ENCODE measurements around the gene IL12RB1.
"Not testable (repeated sequence)": the region's sequence is repeated elsewhere in the genome, so short reads cannot be mapped to it uniquely, and the experiment has no call there.

The IL12RB1 gene

GRCh38 chr19:18109341-18109732 is 22.6 kb upstream of the IL12RB1 start:
- no peaks in the 10 kb centered on the region for H3K9me3 ChIP-seq (ENCODE audit: control insufficient read depth, low read length)
- H3K36me3 ChIP-seq (ENCODE audit: control insufficient read depth, insufficient read depth, low read length) = no peaks in the 10 kb centered on the region
- no peak overlapping the region for H3K4me3 ChIP-seq (ENCODE audit: low read length)
- peak overlapping the region; percentile 76 for H3K9ac ChIP-seq (ENCODE audit: low read length)
- H3K27me3 ChIP-seq (ENCODE audit: control insufficient read depth, insufficient read depth, low read length) = no peaks in the 10 kb centered on the region
- peaks cover 36% of the 10 kb centered on the region for H3K4me1 ChIP-seq (ENCODE audit: control insufficient read depth, insufficient read depth, low read length)

- Histone ChIP-seq H3K4me3 (ENCODE audit: low read length) (no peak overlapping the region), H3K27me3 (ENCODE audit: control insufficient read depth, insufficient read depth, low read length) (no peaks in the 10 kb centered on the region), H3K9ac (ENCODE audit: low read length) (peak overlapping the region; percentile 76), H3K36me3 (ENCODE audit: control insufficient read depth, insufficient read depth, low read length) (no peaks in the 10 kb centered on the region), H3K9me3 (ENCODE audit: control insufficient read depth, low read length) (no peaks in the 10 kb centered on the region), H3K4me1 (ENCODE audit: control insufficient read depth, insufficient read depth, low read length) (peaks cover 40% of the 10 kb centered on the region)
Observed at GRCh38 chr19:18108897-18109296, 22.2 kb upstream of the IL12RB1 start.

- Histone ChIP-seq H3K9me3 (ENCODE audit: control insufficient read depth, low read length) (no peaks in the 10 kb centered on the region), H3K36me3 (ENCODE audit: control insufficient read depth, insufficient read depth, low read length) (no peaks in the 10 kb centered on the region), H3K9ac (ENCODE audit: low read length) (no peak overlapping the region), H3K27me3 (ENCODE audit: control insufficient read depth, insufficient read depth, low read length) (no peaks in the 10 kb centered on the region), H3K4me1 (ENCODE audit: control insufficient read depth, insufficient read depth, low read length) (peaks cover 33% of the 10 kb centered on the region), H3K4me3 (ENCODE audit: low read length) (no peak overlapping the region)
Observed at GRCh38 chr19:18107235-18107634, 20.5 kb upstream of the IL12RB1 start.

GRCh38 chr19:18105259-18105658 is 18.5 kb upstream of the IL12RB1 start:
- not testable (repeated sequence) for H3K9me3 ChIP-seq (ENCODE audit: control insufficient read depth, low read length); H3K36me3 ChIP-seq (ENCODE audit: control insufficient read depth, insufficient read depth, low read length); H3K9ac ChIP-seq (ENCODE audit: low read length); H3K27me3 ChIP-seq (ENCODE audit: control insufficient read depth, insufficient read depth, low read length); H3K4me3 ChIP-seq (ENCODE audit: low read length)
- peaks cover 22% of the 10 kb centered on the region for H3K4me1 ChIP-seq (ENCODE audit: control insufficient read depth, insufficient read depth, low read length)

GRCh38 chr19:18104793-18105131 is 18.0 kb upstream of the IL12RB1 start:
- Histone ChIP-seq H3K36me3 (ENCODE audit: control insufficient read depth, insufficient read depth, low read length) (no peaks in the 10 kb centered on the region), H3K4me1 (ENCODE audit: control insufficient read depth, insufficient read depth, low read length) (peaks cover 20% of the 10 kb centered on the region), H3K9me3 (ENCODE audit: control insufficient read depth, low read length) (no peaks in the 10 kb centered on the region), H3K4me3 (ENCODE audit: low read length) (peak overlapping the region; percentile 46), H3K27me3 (ENCODE audit: control insufficient read depth, insufficient read depth, low read length) (peaks cover 1% of the 10 kb centered on the region), H3K9ac (ENCODE audit: low read length) (peak overlapping the region; percentile 61)

- Histone ChIP-seq H3K27me3 (ENCODE audit: control insufficient read depth, insufficient read depth, low read length) (peaks cover 18% of the 10 kb centered on the region), H3K4me3 (ENCODE audit: low read length) (no peak overlapping the region), H3K9me3 (ENCODE audit: control insufficient read depth, low read length) (no peaks in the 10 kb centered on the region), H3K4me1 (ENCODE audit: control insufficient read depth, insufficient read depth, low read length) (peaks cover 23% of the 10 kb centered on the region), H3K36me3 (ENCODE audit: control insufficient read depth, insufficient read depth, low read length) (no peaks in the 10 kb centered on the region), H3K9ac (ENCODE audit: low read length) (no peak overlapping the region)
Observed at GRCh38 chr19:18102916-18103542, 16.3 kb upstream of the IL12RB1 start.

- peaks cover 18% of the 10 kb centered on the region for H3K27me3 ChIP-seq (ENCODE audit: control insufficient read depth, insufficient read depth, low read length)
- no peaks in the 10 kb centered on the region for H3K36me3 ChIP-seq (ENCODE audit: control insufficient read depth, insufficient read depth, low read length)
- no peak overlapping the region for H3K4me3 ChIP-seq (ENCODE audit: low read length)
- peaks cover 27% of the 10 kb centered on the region for H3K4me1 ChIP-seq (ENCODE audit: control insufficient read depth, insufficient read depth, low read length)
- no peak overlapping the region for H3K9ac ChIP-seq (ENCODE audit: low read length)
- H3K9me3 ChIP-seq (ENCODE audit: control insufficient read depth, low read length) = no peaks in the 10 kb centered on the region
Observed at GRCh38 chr19:18101268-18101667, 14.5 kb upstream of the IL12RB1 start.

GRCh38 chr19:18100710-18101109 is 14.0 kb upstream of the IL12RB1 start:
- Histone ChIP-seq H3K27me3 (ENCODE audit: control insufficient read depth, insufficient read depth, low read length) (peaks cover 18% of the 10 kb centered on the region), H3K4me1 (ENCODE audit: control insufficient read depth, insufficient read depth, low read length) (peaks cover 27% of the 10 kb centered on the region), H3K9me3 (ENCODE audit: control insufficient read depth, low read length) (no peaks in the 10 kb centered on the region), H3K9ac (ENCODE audit: low read length) (no peak overlapping the region), H3K4me3 (ENCODE audit: low read length) (no peak overlapping the region), H3K36me3 (ENCODE audit: control insufficient read depth, insufficient read depth, low read length) (no peaks in the 10 kb centered on the region)

- Histone ChIP-seq H3K9me3 (ENCODE audit: control insufficient read depth, low read length) (no peaks in the 10 kb centered on the region), H3K27me3 (ENCODE audit: control insufficient read depth, insufficient read depth, low read length) (peaks cover 18% of the 10 kb centered on the region), H3K4me3 (ENCODE audit: low read length) (no peak overlapping the region), H3K36me3 (ENCODE audit: control insufficient read depth, insufficient read depth, low read length) (no peaks in the 10 kb centered on the region), H3K9ac (ENCODE audit: low read length) (no peak overlapping the region), H3K4me1 (ENCODE audit: control insufficient read depth, insufficient read depth, low read length) (peaks cover 23% of the 10 kb centered on the region)
Observed at GRCh38 chr19:18099623-18099995, 12.9 kb upstream of the IL12RB1 start.

GRCh38 chr19:18098891-18099622 is 12.3 kb upstream of the IL12RB1 start:
- H3K9ac ChIP-seq (ENCODE audit: low read length) = peak overlapping the region; percentile 48
- no peaks in the 10 kb centered on the region for H3K9me3 ChIP-seq (ENCODE audit: control insufficient read depth, low read length)
- H3K36me3 ChIP-seq (ENCODE audit: control insufficient read depth, insufficient read depth, low read length) = no peaks in the 10 kb centered on the region
- peaks cover 19% of the 10 kb centered on the region for H3K4me1 ChIP-seq (ENCODE audit: control insufficient read depth, insufficient read depth, low read length)
- H3K27me3 ChIP-seq (ENCODE audit: control insufficient read depth, insufficient read depth, low read length) = peaks cover 18% of the 10 kb centered on the region
- no peak overlapping the region for H3K4me3 ChIP-seq (ENCODE audit: low read length)

GRCh38 chr19:18097993-18098890 is 11.5 kb upstream of the IL12RB1 start:
- no peaks in the 10 kb centered on the region for H3K36me3 ChIP-seq (ENCODE audit: control insufficient read depth, insufficient read depth, low read length)
- H3K4me3 ChIP-seq (ENCODE audit: low read length) = no peak overlapping the region
- H3K4me1 ChIP-seq (ENCODE audit: control insufficient read depth, insufficient read depth, low read length) = peaks cover 18% of the 10 kb centered on the region
- peak overlapping the region; percentile 48 for H3K9ac ChIP-seq (ENCODE audit: low read length)
- no peaks in the 10 kb centered on the region for H3K9me3 ChIP-seq (ENCODE audit: control insufficient read depth, low read length)
- peaks cover 18% of the 10 kb centered on the region for H3K27me3 ChIP-seq (ENCODE audit: control insufficient read depth, insufficient read depth, low read length)
